GM19035 (cell line): ENCODE measurements around the gene LRRC4B.
"Not testable (repeated sequence)": the region's sequence is repeated elsewhere in the genome, so short reads cannot be mapped to it uniquely, and the experiment has no call there.

Experiments
- ATAC-seq: cut with Tn5 transposase; IDR thresholded peaks from one replicate; pipeline ENCODE4 v1.9.1; 2021; ENCODE audit not compliant: unreplicated experiment

Gene LRRC4B

DNA sequence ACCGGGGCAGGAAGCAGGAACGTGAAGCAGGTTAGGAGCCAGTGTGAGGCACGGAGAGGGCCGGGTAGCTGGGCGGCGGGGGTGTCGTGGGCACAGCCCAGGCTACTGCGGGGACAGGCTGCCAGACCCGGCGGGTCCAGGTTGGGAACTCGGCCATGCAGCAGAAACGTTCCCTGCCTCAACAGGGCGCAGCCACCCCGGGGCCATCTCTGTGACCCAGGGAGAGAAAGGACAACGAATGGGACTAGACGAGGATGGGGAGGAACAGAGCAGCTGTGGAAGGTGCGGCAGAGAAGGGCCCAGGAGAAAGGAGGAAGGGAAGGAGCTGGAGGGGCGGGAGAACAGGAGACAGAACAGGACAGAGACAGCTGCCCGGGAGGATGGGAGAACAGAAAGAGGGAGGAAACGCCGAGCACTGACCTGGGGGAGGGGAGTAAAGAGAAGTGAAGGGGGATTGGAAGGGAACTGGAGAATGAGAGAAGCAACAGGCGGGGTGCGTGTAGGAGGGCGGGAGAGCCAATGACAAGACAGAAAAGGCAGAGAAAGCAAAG lies 78.7 kb downstream of the LRRC4B start:
- no peak for ATAC-seq

DNA sequence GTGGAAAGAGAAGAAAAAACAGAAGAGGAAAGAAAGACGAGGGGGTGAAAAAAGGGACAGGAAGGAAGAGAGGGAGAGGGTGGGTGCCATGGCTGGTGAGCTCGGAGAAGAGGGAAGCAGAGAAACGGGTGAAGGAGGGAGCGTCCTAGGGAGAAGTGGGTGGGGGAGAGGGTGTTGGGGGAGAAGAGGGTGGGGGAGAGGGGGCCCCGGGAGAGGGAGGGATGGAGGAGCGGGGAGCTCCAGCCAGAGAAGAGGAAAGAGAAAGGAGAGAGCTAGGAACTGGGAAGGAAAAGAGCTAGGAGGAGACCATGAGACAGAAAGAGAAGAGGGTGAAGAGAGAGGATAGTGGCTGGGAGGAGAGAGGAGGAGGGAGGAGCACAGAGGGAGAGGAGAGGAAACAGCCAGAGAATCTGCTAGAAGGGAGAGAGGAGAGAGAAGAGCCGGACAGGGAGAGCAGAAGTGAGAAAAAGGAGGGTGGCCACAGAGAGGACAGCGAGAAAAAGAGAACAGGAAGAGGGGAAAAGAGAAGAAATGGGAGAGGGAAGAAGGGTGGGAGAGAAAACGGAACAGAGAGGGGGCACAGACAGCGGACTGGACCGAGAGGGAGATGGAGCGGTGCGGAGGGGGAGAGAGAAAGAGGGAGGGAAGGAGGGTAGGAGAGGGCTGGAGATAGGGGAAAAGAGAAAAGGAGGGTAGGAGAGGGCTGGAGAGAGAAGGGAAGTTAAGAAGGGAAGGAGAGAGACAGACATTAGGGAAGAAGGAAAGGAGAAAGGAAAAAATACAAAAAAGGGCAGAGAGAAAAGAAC lies 79.6 kb downstream of the LRRC4B start:
- no peak for ATAC-seq

DNA sequence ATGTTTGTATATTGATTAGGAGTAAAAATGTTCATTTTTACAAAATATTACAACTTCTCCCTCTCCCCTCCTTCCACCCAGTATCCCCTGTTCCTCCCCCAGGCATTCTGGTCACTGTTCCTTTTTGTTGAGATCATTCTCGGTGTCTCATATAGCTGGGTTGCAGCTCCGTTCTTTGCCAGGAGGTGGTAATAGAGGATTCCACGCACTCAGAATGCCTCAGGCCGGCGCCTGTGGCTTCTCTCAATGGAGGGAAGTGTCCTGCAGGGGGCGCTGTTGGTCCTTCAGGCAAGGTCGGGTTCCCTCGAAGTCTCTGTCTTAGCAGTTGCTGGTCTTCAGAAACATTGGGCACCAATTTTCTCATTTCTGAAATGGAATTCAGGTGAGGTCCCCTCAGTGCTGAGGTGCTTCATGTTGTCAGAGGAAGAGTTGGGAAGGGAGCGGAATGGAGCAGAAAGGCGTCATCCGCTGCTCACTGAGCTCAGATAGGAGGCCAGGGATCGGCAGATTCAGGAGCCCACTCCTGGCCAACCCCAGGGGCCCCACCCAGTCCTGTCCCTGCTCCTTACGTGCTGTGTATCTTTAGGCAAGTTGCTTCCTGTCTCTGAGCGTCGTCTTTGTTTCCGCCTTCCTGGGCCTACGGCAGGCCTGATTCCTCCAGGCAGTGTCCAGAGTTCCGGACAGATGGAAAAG lies 81.3 kb downstream of the LRRC4B start:
- ATAC-seq = no peak

DNA sequence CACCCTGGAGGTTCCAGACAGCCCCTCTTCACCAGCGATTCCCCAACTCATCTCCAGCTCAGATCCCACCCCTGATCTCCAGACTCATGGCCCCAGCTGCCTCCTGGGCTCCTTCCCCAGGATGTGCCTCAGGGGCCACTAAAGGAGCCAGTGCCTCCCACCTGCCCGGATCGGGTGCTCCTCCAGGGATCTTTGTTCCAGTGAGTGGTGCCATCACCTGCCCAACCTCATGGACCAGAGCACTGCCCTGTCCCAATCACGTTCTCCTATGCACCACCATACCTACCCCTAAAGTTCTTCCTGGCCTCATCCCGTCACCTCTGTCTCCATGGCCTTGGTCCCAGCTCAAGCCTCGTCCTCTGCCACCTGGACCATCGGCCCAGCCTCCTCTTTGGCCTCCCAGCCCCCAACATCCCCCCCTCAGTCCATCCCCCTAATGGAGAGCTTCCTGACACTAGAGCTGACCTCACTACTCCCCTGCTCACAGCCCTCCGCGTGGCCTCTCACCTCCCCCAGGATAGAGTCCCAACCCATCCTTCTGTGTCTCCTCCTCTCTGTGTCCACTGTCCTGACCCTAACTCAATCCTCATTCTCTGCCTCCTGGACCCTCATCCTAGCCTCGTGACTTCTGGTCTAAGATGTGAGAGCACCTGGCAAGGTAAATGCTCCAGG lies 82.8 kb downstream of the LRRC4B start:
- no peak for ATAC-seq

DNA sequence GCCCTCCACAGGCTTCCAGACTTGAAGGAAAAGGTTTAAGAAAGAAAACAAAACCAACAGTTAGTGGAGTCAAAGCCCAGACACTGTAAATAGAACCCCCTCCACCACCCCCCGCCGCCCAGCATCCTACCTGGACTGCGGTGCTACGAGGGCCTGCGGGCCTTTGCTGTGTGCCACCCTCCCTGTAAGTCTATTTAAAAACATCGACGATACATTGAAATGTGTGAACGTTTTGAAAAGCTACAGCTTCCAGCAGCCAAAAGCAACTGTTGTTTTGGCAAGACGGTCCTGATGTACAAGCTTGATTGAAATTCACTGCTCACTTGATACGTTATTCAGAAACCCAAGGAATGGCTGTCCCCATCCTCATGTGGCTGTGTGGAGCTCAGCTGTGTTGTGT lies 85.3 kb downstream of the LRRC4B start:
- ATAC-seq = no peak

DNA sequence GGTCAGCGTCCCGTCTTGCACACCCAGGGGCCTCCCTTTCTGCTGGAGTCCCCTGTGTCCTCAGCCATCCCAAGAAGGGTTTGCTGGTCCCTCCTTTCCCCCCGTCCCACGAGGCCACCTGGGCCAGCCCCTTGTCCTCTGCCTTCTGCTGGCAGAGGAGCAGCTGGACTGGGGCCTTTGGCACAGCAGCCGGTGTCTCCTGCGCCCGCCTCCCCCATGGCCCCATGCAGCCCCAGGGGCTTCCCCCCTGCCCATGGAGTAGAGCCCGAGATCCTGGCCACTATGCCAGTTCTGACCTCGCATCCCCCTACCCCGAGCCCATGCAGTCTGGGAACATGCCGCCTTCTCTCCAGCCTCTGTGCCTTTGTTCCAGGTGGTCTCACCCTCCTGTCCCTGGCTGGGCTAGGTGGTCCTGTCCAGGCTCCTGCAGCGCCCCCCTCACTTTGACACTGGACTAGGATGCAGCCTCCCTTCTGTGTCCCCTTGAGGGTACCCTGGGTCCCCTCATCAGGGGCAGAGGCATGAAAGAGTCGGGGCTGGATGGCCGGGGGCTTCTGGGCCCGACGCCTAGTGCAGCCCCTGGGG lies 85.9 kb downstream of the LRRC4B start:
- ATAC-seq = no peak

DNA sequence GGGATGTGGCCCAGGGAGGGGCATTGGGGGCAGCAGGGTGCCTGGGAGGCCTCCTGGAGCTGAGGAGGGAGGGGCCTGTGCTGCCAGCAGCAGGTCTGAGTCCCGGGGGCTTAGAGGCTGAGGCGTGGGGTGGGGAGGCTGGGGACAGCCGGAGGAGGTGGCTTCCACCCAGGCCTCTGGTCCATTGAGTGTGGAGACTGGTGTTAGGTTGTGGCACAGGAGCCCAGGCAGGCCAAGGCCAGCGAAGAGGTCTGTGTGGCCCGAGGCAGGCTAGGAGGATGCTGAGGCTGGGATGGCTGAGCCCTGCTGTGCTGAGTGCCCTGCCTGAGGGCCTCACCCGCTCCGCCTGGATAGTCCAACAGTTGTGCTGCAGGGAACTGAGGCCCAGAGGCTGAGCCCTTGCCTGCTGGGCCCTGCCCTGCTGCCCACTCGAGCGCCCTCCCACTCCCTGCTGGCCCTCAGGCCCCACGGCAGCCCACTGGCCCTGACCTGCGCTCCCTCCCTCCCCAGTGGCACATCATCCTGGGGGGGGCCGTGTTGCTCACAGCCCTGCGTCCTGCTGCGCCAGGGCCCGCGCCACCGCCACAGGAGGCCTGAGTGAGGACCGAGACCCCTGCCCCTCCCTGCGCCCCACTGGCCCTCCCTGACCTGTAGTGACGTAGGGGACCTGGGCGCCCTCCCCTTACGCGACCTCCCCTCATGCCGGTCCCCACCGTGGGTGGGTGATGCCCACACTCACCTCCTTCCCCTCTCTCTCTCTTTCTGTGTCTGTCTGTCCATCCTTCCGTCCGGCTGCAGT lies 86.7 kb downstream of the LRRC4B start:
- ATAC-seq = no peak

DNA sequence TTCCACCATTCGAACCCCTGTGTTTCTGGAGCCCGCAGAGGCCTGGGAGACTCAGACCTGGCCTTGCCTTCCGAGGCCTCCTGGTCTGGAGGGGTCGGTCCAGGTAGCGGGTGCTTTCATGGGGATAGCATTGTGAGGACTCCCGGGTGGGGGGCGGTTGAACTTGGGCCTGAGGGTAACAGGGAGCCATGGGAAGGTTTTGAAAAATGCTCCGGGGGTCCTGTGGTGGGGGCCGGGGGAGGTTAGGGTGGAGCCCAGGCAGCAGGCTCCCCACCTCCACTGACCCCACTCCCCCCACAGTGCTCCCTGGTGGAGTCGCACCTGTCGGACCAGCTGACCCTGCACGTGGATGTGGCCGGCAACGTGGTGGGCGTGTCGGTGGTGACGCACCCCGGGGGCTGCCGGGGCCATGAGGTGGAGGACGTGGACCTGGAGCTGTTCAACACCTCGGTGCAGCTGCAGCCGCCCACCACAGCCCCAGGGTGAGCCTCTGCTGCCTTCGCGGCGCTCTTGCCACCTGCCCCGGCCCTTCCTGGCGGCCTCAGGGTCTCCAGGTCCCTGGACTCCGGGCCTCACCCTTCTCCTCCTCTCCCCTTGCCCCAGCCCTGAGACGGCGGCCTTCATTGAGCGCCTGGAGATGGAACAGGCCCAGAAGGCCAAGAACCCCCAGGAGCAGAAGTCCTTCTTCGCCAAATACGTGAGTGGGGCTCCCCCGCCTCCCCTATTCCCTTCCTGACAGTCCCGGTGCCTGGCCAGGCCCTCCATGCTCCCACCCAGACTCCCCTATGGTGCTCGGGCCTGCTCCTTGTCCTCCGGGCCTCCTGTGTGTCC lies 87.7 kb downstream of the LRRC4B start:
- ATAC-seq = no peak

DNA sequence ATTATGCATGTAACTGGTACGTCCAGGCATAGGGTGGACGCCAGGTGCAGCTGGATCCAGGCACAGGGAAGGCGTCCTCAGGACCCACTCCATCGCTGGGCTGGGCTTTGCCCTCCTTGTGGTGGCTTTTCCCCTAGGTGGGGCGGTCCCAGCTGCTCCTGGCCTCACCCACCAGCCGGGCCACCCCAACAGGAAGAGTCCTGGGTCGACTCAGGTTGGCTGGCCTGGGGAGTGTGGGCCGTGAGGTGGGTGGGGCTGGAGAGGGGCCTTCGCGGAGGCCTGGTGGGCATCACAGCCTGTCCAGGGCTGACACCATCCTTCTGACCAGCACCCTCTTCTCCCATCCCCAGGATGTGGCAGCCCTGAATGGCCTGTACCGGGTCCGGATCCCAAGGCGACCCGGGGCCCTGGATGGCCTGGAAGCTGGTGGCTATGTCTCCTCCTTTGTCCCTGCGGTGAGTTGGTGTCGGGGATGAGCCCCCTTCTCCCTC lies 88.4 kb downstream of the LRRC4B start:
- ATAC-seq = no peak

DNA sequence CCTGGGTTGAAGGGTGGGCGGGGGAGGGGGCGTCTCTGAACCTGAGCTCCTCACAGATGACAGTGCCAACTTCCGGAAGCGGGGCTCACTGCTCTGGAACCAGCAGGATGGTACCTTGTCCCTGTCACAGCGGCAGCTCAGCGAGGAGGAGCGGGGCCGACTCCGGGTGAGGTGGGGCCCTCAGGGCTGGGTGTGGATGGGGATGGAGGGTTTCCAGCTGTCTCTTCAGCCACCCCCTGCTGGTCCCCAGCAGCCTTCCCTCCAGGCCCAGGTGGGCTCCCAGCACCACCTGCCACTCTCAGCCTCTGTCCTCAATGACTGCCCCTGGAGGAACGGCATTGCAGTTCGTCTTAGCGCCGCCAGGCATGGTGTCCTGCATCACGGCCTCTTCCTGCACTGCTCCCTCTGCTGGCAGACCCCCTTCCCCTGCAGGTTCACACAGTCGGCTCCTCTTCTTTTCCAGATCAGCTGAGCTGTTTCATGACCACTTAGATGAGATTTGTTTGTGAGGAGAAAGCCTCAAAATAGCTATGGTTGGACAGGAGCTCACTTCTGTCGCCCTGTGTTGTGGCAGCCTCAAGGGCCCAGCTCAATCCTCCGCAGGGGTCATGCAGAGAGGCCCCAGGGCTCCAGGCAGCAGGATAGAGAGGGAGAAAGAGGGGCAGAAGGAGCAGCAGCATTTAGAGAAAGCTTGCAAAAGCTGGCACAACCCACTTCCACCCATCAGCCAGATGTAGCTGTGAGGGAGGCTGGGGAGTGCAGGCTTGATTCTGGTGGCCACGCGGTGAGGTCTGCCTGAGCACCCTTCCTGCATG lies 89.1 kb downstream of the LRRC4B start:
- ATAC-seq = no peak

DNA sequence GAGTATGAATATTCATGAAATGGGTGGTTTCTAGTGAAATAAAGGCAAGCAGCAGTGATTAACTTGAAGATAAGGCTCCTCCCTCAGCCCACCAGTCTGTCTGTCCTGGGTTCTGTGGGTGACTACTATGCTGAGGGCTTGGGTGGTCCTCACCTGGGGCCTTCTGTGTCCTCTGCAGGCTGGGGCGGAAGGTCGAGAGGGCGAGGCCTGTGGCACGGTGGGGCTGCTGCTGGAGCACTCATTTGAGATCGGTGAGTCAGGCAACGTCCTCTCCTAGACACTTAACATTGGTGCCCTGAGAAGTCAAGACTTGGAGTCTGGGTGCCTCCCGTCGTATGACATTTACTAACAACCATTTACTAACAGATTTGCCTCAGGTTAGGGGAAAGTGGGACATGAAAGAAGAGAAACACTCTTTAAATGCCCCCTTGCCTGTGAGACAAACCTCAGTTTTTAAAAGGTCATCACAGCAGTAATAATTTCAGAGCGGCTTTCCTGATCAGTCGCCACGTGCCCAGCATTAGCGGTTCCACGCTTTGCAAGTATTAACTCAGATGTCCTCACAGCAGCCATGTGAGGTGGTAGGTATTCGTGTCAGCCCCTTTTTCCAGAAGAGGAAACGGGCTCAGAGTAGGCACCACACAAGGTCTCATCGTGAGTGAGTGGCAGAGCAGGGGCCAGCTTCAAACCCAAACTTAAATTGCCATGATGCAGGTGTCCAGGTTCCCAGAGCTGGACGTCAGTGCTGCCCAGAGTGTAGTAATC lies 90.3 kb downstream of the LRRC4B start:
- no peak for ATAC-seq

DNA sequence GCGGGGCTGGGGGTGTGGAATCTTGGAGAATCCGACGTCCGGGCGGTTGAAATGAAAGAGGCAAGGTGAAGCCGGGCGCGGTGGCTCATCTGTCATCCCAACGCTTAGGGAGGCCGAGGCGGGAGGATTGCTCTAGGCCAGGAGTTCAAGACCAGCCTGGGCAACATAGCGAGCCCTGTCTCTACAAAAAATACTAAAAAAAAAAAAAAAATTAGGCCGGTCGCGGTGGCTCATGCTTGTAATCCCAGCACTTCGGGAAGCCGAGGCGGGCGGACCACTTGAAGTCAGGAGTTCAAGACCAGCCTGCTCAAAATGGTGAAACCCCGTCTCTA lies 91.4 kb downstream of the LRRC4B start:
- no peak for ATAC-seq

DNA sequence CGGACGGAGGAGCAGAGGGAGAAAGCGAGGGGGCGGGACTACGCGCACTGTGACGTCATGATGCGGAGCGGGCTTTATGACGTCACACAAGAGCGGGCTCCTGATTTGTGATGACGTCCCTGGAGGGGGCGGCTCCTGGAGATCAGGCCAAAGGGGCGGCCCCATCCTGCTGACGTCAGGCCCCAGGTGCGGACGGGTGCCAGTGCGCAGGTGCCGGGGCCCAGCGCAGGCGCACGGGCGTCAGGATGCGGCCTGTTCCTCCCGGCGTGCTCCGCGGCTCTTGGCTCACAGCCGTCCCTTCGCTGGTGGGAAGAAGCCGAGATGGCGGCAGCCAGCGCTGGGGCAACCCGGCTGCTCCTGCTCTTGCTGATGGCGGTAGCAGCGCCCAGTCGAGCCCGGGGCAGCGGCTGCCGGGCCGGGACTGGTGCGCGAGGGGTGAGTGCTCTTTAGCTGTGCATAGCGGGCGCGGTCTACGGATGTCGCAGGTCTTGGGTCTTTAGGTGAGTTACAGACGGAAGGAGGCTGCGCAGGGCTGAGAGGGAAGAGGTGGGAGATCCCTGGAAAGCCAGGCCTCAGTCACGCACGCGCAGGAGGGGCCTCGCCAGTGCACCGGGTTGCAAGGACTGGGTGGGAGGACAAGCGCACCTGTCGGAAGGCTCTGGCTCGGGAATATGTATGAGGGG lies 91.9 kb downstream of the LRRC4B start, which contains the start of the genes EMC10 and GARIN5A:
Gene EMC10 (plus strand): TSS at position 284 of the 683 bp plus-strand sequence. CDS start 38 bp downstream, at position 322.
Gene GARIN5A (minus strand): TSS at position 625 of the 683 bp plus-strand sequence. CDS start 460 bp downstream, at position 165.
- peak; percentile 82 for ATAC-seq

DNA sequence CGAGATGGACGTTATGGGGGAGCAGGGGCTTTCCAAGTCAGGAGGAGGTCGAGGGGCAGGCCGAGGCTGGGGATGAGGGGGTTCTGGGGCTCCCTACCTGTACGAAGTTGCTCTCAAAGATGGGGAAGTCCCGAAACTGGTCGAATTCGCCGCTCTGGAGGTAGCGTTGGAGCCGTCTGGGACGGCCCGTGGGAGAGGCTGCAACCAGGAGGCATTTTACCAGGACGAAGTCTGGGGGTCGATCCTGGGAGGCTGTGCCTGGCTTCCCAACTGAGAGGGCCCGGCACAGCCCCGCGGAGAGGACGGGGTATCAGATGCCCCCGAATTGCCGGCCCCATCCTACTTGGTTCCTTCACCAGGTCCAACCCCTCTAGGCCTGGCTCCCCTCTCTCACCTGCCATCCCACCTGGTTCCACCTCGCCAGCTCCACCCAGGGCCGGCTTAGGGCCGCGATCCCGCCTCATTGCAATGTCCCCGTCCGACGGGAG lies 92.5 kb downstream of the LRRC4B start:
- no peak for ATAC-seq

DNA sequence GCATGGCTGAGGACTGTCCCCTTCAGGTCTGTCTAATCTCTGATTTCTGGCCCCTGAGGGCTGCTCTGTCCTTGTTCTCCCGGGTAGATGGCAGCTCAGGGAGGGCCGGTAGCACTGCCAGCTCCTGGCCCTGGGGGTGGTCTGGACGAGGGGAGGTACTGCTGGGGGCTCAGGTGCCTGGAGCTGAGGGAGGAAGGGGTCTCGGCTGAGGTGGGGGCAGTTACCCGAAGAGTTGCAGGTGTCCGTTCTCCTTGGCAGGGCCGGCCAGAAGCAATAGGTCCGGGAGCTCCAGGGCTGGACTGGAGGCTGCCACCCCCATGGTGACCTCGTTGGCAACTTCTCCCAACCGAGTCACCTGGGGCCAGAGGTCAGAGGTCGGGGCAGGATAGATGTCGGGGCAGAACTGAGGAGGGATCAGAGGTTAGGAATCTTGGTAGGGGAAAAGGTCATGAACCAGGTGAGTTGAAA lies 93.1 kb downstream of the LRRC4B start:
- ATAC-seq = no peak

DNA sequence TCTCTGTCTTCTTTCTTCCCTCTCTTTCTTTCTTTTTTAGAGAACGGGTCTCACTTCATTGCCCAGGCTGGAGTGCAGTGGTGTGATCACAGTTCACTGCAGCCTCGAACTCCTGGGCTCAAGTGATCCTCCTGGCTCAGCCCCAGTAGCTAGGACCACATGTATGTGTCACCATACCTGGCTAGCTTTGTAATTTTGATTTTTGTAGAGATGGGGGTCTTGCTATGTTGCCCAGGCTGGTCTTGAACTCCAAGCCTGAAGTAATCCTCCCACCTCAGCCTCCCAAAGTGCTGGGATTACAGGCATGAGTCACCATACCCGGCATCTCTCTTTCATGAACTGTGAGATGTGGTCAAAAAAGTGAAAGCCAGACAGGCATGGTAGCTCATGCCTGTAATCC lies 94.9 kb downstream of the LRRC4B start:
- not testable (repeated sequence) for ATAC-seq

DNA sequence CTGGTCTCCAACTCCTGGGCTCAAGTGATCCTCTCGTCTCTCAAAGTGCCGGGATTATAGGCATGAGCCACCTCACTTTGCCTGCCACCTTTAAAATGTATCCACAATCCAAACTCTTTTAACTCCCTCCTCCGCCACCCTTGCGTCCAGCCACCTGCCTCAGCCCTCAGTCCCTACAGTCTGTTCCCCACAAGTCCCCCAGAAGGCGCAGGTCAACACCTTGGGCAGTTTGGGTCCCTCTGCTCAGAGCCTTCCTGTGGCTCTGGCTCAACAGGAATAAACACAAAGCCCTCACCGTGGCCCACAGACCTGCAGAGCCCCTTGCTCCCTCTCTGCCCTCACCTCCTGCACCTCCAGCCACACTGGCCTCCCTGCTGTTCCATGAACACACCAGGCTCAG lies 99.4 kb downstream of the LRRC4B start:
- ATAC-seq = no peak
